ENCODE data around the gene YBX1.

DNA sequence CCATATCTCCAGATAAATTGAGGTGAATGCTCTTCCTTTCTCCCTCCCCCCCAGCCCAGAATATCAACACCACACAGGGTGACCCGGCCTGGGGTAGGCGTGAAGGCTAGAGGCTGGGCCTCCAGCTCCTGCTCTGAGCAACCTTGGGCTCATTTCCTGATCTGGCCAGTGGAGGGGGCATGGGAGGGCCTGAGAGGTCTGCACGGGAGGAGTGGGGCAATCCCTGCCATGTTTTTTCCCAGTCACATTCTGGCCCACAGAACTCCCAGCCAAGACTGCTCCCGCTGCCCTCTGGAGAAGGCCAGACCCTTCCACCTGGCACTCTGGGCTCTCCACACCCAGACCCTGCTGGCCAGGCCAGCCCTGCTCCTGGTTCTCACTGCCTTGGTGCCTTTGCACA, 53.9 kb downstream of the YBX1 start:
- TF ChIP-seq, protein P1, sequence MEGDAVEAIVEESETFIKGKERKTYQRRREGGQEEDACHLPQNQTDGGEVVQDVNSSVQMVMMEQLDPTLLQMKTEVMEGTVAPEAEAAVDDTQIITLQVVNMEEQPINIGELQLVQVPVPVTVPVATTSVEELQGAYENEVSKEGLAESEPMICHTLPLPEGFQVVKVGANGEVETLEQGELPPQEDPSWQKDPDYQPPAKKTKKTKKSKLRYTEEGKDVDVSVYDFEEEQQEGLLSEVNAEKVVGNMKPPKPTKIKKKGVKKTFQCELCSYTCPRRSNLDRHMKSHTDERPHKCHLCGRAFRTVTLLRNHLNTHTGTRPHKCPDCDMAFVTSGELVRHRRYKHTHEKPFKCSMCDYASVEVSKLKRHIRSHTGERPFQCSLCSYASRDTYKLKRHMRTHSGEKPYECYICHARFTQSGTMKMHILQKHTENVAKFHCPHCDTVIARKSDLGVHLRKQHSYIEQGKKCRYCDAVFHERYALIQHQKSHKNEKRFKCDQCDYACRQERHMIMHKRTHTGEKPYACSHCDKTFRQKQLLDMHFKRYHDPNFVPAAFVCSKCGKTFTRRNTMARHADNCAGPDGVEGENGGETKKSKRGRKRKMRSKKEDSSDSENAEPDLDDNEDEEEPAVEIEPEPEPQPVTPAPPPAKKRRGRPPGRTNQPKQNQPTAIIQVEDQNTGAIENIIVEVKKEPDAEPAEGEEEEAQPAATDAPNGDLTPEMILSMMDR (conservative IDR thresholded peaks at IDR 0.05; ENCODE audit: low read length) = peak; percentile 30; the same call in 1 of the 2 replicates
- no peak for TF ChIP-seq EZH2phosphoT487 (IDR thresholded peaks at IDR 0.05; ENCODE audit: borderline replicate concordance)

Measured in Loucy (cell line).